MCF 10A (cell line): ENCODE measurements around the gene XAF1. TPM values are rescaled to one million over a fixed set of nuclear protein-coding genes. Genes with fewer than 3 reads are reported as not detected.
"Not testable (repeated sequence)": the region's sequence is repeated elsewhere in the genome, so short reads cannot be mapped to it uniquely, and the experiment has no call there.

Source experiments
- BruUV-seq: library from RNA; stranded (reverse); fragments of 400-500 nt; replicated peaks from 2 replicates; lab custom pipeline; 2021; lab: Mats Ljungman, UMichigan
- CTCF ChIA-PET: fragments of 300-600 bp; sonication (Branson Sonifier 250); formaldehyde crosslinking; extraction: SDS; loops from one replicate; lab custom pipeline; 2021; ENCODE audit warnings: antibody characterized with exemption, inconsistent platforms; lab: Yijun Ruan, JAX
- POLR2A ChIA-PET: fragments of 300-600, 350-650 bp; sonication (Branson Sonifier 250); formaldehyde crosslinking; extraction: SDS; loops from one replicate; lab custom pipeline; 2020; ENCODE audit warnings: antibody characterized with exemption, inconsistent platforms; lab: Yijun Ruan, JAX
- DNase-seq: peaks from one replicate; pipeline ENCODE4 v3.0.0-alpha.2; 2018; ENCODE audit not compliant: unreplicated experiment
- H3K27ac Mint-ChIP-seq: one replicate; pipeline ENCODE4 v1.8.0; 2022; ENCODE audit warnings: mild to moderate bottlenecking, low read depth, mixed read lengths; ENCODE audit not compliant: unreplicated experiment
- H3K27me3 Mint-ChIP-seq: one replicate; pipeline ENCODE4 v1.8.0; 2022; ENCODE audit warnings: mixed read lengths; ENCODE audit not compliant: insufficient read depth, unreplicated experiment
- H3K36me3 Mint-ChIP-seq: one replicate; pipeline ENCODE4 v1.8.0; 2022; ENCODE audit warnings: mild to moderate bottlenecking, moderate library complexity, mixed read lengths; ENCODE audit not compliant: insufficient read depth, unreplicated experiment
- H3K4me1 Mint-ChIP-seq: one replicate; pipeline ENCODE4 v1.8.0; 2022; ENCODE audit warnings: mixed read lengths; ENCODE audit not compliant: insufficient read depth, unreplicated experiment
- H3K4me3 Mint-ChIP-seq: one replicate; pipeline ENCODE4 v1.8.0; 2022; ENCODE audit warnings: mild to moderate bottlenecking, moderate library complexity, mixed read lengths; ENCODE audit not compliant: unreplicated experiment
- H3K9me3 Mint-ChIP-seq: one replicate; pipeline ENCODE4 v1.8.0; 2022; ENCODE audit warnings: mixed read lengths; ENCODE audit not compliant: unreplicated experiment
- intact Hi-C: fragments of 100-400 bp; cut with micrococcal nuclease; formaldehyde crosslinking; loops from 2 replicates; pipeline ENCODE4 v1.14.1; 2022
- total RNA-seq: library from RNA; stranded (reverse); gene quantifications from 2 replicates; pipeline ENCODE4 v1.2.3, GENCODE V29; 2022
- TF ChIP-seq, protein P1 (sequence below): fragments of 200-600 bp; IDR thresholded peaks from one replicate; pipeline ENCODE4 v1.8.0; 2022; ENCODE audit warnings: antibody characterized with exemption, mild to moderate bottlenecking; ENCODE audit not compliant: unreplicated experiment

Gene XAF1
- total RNA-seq, 1 experiment from 2014 or later = not detected

DNA sequence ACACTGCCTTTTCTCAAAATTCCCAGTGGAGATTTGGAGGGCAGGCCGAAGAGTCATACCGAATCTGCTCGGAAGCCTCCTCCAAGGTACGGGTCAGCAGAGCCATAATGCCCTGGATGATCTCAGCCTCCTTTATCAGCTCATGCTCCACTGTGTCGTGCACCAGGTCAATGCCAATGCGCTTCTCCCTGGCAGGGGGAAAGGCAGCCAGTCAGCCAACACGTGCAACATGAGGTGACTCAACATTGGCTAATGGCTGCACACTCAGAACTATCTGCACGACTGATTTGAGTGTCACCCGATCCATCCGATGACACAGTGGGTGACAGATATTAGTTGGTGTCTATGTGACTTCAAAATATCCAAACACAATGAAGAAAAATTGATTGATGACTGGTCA is 59.9 kb downstream of the XAF1 start:
- DNase-seq = no peak
- TF ChIP-seq, protein P1, sequence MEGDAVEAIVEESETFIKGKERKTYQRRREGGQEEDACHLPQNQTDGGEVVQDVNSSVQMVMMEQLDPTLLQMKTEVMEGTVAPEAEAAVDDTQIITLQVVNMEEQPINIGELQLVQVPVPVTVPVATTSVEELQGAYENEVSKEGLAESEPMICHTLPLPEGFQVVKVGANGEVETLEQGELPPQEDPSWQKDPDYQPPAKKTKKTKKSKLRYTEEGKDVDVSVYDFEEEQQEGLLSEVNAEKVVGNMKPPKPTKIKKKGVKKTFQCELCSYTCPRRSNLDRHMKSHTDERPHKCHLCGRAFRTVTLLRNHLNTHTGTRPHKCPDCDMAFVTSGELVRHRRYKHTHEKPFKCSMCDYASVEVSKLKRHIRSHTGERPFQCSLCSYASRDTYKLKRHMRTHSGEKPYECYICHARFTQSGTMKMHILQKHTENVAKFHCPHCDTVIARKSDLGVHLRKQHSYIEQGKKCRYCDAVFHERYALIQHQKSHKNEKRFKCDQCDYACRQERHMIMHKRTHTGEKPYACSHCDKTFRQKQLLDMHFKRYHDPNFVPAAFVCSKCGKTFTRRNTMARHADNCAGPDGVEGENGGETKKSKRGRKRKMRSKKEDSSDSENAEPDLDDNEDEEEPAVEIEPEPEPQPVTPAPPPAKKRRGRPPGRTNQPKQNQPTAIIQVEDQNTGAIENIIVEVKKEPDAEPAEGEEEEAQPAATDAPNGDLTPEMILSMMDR = no peak
- no peak overlapping the region for H3K27ac Mint-ChIP-seq
- ChIA-PET CTCF (interaction anchor here (0.6 to 1.6 kb wide), 3 partner anchors 15 to 1273 kb away, joined by 3 to 5 read pairs (median 3); no protein-coding TSS in a partner anchor), POLR2A (interaction anchor here (0.7 kb wide), 1 partner anchor 31 kb away, joined by 3 read pairs; no protein-coding TSS in a partner anchor)
- H3K4me3 Mint-ChIP-seq = no peak overlapping the region
- H3K9me3 Mint-ChIP-seq = peaks cover 5% of the 10 kb centered on the region
- H3K27me3 Mint-ChIP-seq = no peaks in the 10 kb centered on the region
- BruUV-seq = no TSS peak
- no peaks in the 10 kb centered on the region for H3K36me3 Mint-ChIP-seq
- no peaks in the 10 kb centered on the region for H3K4me1 Mint-ChIP-seq
- intact Hi-C loops = no loop called here

DNA sequence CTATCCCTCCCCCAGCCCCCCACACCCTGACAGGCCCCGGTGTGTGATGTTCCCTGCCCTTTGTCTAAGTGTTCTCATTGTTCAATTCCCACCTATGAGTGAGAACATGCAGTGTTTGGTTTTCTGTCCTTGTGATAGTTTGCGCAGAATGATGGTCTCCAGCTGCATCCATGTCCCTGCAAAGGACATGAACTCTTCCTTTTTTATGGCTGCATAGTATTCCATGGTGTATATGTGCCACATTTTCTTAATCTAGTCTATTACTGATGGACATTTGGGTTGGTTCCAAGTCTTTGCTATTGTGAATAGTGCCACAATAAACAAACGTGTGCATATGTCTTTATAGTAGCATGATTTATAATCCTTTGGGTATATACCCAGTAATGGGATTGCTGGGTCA is 60.5 kb downstream of the XAF1 start:
- H3K9me3 Mint-ChIP-seq, H3K4me3 Mint-ChIP-seq, H3K36me3 Mint-ChIP-seq, H3K27ac Mint-ChIP-seq, intact Hi-C loops, POLR2A ChIA-PET, DNase-seq, BruUV-seq, H3K4me1 Mint-ChIP-seq, CTCF ChIA-PET, H3K27me3 Mint-ChIP-seq: not testable (repeated sequence)

DNA sequence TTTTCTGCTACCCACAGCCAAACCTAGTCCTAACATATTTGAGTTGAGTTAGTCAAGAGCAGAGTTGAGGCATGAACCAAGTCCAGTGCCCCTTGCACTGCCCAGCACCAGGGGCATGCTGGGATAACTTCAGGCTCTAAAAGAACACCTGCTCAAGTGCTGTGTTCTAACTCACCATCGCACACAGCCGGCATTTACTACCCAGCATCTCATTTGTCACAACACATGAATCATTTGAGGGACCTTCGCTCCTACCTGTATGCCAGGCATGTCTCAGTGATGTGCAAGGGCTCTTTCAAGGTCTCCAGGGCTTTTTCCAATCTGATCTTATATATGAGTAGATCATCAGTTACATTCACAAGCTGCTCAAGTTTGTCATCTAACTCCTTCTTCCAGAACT is 63.1 kb downstream of the XAF1 start:
- POLR2A ChIA-PET = no interaction called here
- intact Hi-C loops = no loop called here
- Mint-ChIP-seq H3K4me1 (peaks cover 9% of the 10 kb centered on the region), H3K4me3 (no peak overlapping the region), H3K9me3 (peaks cover 7% of the 10 kb centered on the region), H3K36me3 (no peaks in the 10 kb centered on the region), H3K27me3 (no peaks in the 10 kb centered on the region), H3K27ac (no peak overlapping the region)
- no peak for DNase-seq
- BruUV-seq = no TSS peak
- TF ChIP-seq, protein P1 = no peak
- CTCF ChIA-PET = no interaction called here

DNA sequence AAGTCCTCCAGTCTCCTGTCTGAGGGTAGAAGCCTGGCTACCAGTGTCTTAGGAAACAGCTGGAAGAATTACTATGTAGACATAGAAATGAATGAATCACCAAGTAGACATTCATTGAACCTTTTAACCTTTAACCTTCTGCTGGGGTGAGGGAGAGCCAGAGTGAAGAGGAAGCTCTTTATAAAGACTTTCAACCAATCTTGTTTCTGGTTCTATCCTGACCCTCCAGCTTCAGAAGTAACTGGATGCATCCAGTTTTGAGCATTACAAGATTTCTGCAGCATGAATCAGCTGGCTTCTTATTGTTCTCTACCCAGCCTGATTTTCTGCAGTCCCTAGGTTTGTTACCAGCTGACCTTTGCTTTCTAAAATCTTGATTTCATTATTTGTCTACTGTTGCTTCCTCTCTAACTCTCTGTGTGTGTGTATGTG is 67.2 kb downstream of the XAF1 start:
- H3K9me3 Mint-ChIP-seq = peaks cover 7% of the 10 kb centered on the region
- intact Hi-C loops = no loop called here
- ChIA-PET CTCF (interaction anchor here (0.6 to 1.1 kb wide), 4 partner anchors 20 to 157 kb away, joined by 3 to 5 read pairs (median 3); no protein-coding TSS in a partner anchor), POLR2A (interaction anchor here (0.5 to 1.4 kb wide), 8 partner anchors 9 to 189 kb away, joined by 3 to 5 read pairs (median 3); partner anchors contain the start of genes RNASEK and TEKT1)
- H3K27me3 Mint-ChIP-seq = no peaks in the 10 kb centered on the region
- H3K4me3 Mint-ChIP-seq = no peak overlapping the region
- no TSS peak for BruUV-seq
- DNase-seq = peak; percentile 75
- peaks cover 12% of the 10 kb centered on the region for H3K4me1 Mint-ChIP-seq
- TF ChIP-seq, protein P1 = no peak
- H3K36me3 Mint-ChIP-seq = no peaks in the 10 kb centered on the region
- no peak overlapping the region for H3K27ac Mint-ChIP-seq

Other genes starting within 250 kb of the XAF1 start
- 22.8 and 30.6 TPM in 2 replicates for gene PITPNM3, start 199.5 kb upstream of the XAF1 start, total RNA-seq
- gene KIAA0753, start 115.3 kb upstream of the XAF1 start, total RNA-seq = 22.8 and 25.3 TPM in 2 replicates
- 137 and 146 TPM in 2 replicates for gene TXNDC17, start 115.0 kb upstream of the XAF1 start, total RNA-seq
- 17.7 and 17.8 TPM in 2 replicates for gene MED31, start 104.4 kb upstream of the XAF1 start, total RNA-seq
- gene C17orf100, start 104.3 kb upstream of the XAF1 start, total RNA-seq = 1.4 and 1.7 TPM in 2 replicates
- gene SLC13A5, start 42.7 kb upstream of the XAF1 start, total RNA-seq = not detected in 2 replicates
- gene FBXO39, start 20.2 kb downstream of the XAF1 start, total RNA-seq = 1.4 and 1.7 TPM in 2 replicates
- gene TEKT1, start 75.7 kb downstream of the XAF1 start, total RNA-seq = 0.27 TPM in 1 of 2 replicates, not detected in the other
- not detected in 2 replicates for gene ALOX12, start 240.0 kb downstream of the XAF1 start, total RNA-seq